Activated CD4-positive, alpha-beta T cell treated with anti-CD3 and anti-CD28 coated beads for 4 hours (primary cell): ENCODE data around the gene FAM72C.
"Not testable (repeated sequence)": the region's sequence is repeated elsewhere in the genome, so short reads cannot be mapped to it uniquely, and the experiment has no call there.

Experiments used
- DNase-seq, 2 donors: peaks; one replicate each; pipeline ENCODE4 v3.0.0-alpha.2; 2020

FAM72C gene

DNA sequence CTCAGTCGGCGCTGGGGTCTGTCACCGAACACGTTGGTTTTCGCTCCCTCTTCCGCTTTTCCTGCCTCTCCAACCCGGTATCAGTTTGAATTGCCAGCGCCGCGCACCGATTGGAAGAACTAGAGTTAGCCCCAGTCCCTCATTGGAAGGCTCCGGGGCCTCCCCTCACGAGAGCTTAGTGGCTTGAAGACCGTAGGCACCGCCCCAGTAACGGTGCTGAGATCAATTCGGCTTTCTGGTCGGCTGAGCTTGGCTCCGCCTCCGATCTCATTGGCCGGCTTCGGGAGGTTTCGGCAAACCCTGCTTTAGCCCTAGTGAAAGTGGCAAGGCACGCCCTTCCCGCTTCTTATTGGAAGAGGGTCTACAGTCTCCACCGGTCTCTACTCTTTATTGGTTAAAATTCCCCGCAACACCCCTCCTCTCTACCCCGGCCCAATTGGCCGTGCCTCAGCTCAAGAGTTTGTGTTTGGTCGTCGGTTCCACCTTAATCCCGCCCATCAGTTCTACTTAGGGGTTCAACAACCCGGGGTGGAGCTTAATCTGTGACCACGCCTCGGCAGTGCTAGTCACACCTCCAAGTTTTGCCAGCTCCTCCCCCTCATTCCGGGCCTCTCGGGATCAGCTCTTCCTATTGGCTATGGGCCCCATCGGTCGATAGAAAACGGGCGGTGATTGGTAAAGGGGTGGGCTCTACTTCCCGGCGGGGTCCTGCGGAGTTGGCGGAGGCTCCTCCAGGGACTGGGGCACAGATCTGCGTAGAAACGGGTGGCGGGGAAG is at the start of gene FAM72C:
Gene FAM72C (minus strand): TSS at position 63 of the 777 bp plus-strand sequence. CDS start 845 bp downstream, outside the sequence.
- not testable (repeated sequence) for DNase-seq

DNA sequence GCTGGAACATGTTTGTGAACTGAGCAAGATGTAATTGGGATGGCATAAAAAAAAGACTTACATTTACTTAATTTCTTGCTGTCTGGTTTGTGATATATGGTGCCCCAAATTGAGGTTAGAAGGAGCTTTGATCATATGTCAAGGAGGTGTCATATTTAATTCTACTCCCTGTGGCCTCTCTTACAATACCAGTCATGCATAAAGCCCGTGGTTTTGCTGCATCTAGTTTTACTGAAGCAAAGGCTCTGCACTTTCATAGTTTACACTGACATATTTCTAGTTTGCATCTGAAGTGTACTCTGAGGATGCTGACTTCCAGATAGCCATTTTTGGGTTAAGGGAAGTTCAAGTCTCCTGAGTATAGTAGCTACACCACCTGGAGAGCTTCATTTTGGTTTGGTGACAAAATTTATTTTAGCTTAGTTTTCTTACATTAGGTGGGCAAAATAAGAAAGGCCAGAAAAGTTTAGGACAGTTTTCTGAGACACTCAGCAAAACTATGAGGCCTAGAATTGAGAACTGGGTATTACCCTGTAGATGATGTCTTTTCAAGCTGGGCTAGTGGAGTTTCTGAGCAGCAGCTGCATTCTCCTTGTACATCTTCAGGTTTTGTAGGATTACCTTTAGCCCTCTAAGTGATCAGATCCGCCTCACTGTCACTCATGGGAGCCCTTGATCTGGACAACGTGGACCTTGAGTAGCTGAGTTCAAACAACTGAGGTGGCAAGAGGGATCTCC is 48.4 kb upstream of the FAM72C start:
- DNase-seq, result not testable (repeated sequence)

DNA sequence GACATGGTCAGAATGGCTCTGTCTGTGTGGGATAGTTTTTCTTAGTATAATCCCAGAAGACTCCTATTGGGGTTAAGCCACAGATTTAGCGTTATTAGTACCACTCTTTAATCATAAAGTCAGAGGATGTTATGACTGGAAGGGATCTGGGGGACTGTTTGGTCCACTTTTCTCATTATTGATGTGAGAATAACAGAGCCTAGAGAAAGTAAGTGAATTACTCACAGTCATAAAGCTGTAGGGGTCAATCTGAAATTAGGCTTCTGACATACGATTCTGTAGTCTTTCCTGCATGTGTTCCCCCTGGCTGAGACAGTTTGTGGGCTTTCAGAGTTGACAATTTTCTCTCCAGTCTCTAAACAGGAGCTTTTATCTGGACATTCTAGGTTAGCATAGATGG is 47.3 kb upstream of the FAM72C start:
- DNase-seq, result not testable (repeated sequence)

DNA sequence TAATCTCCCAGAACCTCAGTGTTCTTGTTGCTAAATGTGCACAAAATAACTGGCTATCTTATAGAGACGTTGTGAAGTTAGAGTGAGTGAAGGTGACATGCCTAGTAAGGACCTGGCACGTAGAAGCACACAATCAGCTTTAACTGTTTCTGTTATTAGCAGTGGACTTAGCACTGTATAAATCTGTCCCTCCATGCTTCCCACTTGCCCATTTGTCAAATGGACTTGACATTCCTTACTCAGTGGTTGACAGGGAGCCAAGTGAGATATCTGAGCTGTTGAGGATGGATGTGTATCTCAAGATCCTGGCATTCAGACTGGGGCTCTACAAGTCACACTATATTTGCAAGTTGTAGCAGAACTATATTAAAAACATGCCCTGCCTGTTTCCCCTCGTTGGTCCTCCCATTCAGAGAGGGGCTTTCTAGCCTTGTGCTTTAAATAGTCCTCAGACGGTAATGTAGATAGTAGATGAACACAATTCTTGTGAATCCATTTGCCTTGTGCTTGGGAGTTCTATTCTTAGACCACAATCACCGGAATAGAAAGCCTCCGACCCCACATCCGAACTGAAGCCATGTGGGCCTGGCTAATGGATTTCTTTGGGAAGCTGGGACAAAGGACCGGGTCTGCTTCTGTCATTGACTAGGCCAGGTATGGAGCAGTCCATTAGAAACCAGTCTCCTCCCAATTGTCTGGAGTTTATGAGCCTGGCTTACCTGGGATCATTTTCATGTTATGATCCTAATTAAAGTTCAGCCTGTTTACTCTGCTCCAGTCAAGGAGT is 43.6 kb upstream of the FAM72C start:
- not testable (repeated sequence) for DNase-seq

DNA sequence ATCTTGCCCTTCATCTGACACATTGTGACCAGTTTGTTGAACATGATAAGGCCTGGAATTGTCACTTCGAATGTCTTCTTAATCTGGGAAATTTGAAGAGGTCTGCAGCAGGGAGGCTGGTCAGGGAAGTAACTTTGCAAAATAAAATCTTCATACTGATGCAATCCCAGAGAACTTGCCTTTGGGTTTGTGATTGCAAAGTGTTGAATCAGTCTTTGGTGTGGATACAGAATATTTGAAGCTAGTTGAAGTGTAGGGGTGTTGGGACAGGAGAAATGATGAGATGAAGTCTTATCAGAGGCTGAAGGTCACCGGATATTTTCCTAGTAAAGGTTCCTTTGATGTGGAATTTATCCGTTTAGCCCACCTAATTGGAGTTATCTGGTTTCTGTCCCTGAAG is 42.7 kb upstream of the FAM72C start:
- not testable (repeated sequence) for DNase-seq

DNA sequence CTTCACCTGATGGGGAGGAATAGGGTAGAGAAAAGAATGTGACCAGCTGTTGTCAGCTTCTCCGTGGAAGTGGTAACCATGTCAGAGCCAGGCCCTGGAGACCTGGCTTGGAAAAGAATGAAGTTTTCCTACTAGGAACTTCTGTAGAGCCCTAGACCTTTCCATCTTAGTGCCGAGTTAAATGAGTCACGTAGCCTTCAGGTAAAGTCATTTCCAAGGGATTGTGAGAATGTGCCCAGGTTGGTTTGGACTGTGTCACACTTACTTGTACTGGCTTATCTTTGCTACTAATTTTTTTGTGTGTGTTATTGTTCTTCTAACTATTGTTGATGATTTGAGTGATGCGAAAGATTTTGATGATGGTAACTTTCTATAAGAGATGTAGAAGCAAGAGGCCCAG is 42.3 kb upstream of the FAM72C start:
- not testable (repeated sequence) for DNase-seq

DNA sequence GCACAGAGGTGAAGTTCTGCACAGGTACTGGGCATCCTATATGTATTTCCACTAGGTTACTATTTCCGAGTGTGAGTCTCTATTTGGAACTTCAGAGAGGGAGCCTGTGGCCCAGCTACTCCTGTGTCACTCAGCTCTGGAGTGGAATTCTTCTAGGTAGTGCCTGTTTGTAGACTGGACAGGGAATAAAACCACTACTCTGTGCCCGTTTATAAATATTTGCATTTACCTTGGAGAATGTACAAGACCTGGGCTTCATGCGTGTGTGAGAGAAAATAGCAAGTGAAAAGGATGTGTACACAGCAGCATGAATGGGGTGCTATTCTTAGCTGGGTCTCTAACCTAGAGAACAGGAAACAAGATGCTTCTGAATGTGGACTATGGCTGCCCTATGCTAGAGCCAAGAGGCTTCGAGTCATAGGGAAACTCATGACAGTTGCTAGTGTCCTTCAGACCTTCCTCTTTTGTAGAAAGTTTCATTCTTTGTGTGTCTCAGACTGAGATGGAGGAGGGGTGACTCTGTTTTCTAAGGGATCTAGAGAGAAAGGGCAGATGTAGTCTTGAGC is 40.5 kb upstream of the FAM72C start:
- not testable (repeated sequence) for DNase-seq

DNA sequence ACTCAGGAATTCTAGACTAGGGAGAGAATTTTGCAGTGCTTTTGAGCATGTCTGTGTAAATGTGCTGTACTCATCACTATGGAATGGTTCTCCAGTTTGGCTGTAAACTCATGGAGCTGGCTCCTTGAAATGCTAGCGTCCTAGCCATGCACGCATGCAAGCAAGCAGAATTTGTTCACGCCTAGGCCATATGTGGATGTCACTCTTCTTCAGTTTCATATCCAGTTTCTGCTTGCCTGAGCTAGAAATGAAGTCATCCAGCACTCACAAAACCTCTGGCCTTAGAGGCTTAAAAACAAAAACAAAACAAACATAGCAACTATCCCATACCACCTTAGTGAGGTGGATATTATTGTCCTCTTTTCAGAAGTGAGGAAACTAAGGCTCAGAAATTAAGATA is 37.6 kb upstream of the FAM72C start:
- not testable (repeated sequence) for DNase-seq

DNA sequence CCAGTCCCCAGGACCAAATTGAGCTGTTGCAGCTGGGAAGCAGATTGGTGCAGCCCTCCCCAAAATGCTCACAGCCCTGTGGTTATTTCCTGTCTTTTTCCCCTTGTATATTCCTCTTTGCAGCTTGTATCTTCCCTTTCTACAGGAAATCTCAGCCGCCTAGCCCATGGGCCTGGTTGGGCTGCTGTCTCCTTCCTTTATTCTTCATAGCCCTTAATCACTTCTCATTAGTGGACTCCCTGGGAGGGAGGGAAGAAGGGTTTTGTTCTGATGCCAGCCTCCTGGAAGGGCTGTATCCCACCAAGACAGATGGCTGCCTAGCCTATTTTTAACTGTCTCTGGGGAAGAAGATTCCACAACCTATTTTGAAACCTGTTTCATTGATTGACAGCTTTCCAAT is 32.5 kb upstream of the FAM72C start:
- DNase-seq, result not testable (repeated sequence)

DNA sequence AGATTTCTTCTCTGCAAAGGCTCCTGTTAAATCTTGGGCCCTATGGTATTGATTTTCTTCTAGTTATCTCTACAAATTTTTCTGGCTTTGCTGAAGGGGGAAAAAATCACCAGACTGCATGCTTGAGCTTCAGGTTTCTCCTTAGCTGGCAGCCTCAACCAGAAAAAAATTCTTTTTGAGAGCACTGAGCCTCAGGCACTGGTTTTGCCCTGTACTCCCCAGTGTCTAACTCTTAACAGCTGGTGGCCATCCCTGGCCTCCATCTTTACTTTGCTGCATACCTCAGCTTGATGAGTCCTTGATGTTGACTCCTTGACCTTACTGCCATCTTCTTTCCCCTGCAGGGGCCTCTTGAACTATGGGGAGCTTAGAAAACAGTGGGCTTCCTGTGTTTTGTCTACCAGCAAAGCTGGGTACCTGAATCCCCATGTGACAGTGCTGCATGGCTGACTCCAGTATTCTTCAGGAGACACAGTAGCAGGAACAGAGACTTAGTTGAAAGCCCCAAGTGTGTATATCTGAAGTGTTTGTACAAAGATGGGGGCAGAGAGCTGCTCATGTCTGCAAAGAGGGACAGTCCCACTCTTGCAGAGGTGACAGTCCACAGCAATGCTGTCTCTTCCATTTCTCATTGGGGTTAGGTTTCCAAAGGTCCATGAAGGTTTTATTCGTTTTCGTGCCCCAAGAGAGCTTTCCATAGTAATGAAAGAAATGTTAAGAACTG is 31.7 kb upstream of the FAM72C start:
- DNase-seq, result not testable (repeated sequence)

DNA sequence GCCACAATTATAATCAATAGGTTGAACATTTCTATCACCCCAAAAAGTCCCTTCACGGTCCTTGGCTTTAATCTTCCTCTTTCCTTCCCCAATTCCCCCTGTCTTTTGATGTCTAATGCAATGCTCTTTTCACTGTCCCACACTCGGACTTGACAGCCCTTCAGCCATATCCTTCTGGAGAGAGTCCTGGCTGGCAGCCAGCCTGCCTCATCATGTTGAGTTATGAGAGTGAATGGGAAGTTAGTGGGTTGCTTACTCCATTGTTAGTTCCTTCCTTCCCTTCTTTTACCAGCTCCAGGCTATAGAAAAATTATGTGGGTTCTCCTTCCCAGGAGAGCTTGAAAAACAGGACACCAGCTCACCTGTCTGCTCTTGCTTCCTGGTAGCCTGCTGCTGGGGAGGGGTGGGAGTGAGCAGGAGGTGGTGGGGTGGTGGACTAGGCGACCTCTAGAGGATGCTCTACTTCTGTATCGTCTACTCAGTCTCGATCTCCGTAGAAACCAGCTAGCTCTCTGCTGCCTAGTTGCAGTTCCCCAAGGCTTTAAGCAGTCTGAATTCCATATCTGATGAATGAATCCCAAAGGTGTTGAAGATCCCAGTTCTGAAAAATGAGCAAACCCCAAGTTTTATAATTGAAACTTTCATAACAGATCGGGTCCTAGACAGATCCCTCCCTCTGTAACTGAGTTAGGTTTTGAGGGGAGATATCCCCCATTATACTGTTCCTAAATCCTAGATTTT is 30.5 kb upstream of the FAM72C start:
- DNase-seq, result not testable (repeated sequence)

DNA sequence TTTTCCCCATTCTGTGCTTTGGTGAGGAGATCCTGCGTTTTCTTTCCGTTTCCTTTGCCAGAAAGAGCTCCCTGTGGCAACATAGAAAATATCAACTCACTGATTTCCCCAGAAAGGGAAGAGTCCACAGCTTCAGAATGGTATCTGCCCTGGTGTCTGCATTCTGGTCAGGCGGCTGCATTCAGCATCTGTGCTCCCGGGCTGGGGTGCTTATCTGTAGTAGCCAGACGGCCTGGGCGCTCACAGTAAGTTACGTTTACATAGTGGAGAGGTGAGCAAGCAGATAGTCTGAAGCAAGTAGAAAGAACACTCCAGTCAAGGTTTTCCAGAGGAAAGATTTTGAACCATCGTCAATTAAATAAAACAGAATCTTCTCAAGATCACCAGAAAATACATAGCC is 29.3 kb upstream of the FAM72C start:
- not testable (repeated sequence) for DNase-seq

DNA sequence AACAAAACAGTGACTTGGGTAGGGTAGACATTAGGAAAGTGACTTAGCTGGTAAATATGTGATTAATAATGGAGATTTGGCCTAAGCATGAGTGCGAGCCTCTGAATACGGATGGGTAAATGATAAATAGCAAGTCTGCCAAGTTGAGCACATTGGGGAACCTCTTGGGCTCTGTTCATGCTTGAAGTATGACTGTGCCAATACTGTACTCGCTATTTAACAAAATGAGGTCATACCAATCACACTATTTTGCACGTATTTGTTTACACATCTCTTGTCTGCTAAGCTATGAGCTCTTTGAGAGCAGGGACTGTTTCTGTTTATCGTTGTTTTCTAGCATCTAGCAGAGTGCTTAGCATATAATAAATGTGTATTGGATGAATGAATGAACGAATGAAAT is 24.2 kb upstream of the FAM72C start:
- not testable (repeated sequence) for DNase-seq

DNA sequence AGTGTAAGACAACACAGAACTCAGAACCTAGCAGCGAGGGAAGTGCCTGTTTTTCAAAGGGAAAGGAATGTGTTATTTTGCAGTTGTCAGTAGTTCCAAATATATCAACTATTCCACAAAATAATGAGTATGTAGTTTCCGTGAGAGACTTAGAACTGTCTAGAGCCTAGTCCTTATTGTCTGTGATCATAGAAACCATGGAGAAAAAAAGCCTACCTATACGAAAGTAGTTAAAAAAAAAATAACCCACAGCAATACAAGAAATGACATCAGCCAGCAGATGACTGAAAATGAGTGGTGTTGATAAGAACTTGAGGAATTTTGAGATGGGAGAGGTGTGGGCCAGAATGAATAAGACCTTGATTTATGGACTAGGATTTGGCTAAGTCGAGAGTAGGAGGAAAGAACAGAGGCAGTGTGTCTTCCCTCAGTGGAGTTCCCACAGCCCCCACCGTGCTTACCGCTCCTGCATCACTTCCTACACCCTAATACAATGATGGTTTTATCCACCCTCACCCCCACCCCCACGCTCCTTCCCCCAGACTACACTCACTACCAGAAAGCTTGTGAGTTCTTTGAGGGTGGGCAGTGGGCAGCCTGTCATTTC is 21.6 kb upstream of the FAM72C start:
- DNase-seq, result not testable (repeated sequence)

DNA sequence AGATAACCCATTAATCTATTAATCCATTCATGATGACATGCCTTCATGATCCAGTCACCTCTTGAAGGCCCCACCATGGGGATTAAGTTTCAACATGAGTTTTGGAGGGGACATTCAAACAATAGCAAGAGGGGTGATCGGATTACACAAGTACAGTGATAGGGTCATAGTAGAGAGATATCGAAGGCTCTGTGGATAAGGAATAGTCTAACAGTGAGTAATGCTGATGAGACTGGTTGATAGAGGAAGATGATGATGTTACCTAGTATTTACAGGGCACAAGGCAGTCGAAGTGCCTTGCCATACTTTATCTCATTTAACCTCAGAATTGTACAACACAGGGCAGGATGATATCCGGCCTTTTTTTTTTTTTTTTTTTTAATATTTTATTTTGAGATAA is 18.9 kb upstream of the FAM72C start:
- not testable (repeated sequence) for DNase-seq

DNA sequence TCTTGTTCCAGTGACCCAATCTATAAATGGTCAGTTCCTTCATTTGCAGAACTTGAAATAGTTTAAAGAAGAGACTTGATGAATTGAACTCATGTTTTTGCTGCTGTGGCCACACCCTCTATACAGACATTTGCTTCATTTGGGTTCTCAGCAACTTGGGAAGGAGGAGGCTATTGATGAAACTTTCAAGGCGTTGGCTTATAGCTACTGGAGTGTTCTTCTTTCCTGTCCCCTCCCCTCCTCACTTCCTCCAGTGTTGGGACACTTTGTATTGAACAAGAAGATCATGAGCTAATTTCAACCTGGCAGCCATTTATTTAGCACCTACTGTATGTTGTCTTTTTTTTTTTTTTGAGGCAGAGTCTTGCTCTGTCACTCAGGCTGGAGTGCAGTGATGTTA is 17.9 kb upstream of the FAM72C start:
- not testable (repeated sequence) for DNase-seq

DNA sequence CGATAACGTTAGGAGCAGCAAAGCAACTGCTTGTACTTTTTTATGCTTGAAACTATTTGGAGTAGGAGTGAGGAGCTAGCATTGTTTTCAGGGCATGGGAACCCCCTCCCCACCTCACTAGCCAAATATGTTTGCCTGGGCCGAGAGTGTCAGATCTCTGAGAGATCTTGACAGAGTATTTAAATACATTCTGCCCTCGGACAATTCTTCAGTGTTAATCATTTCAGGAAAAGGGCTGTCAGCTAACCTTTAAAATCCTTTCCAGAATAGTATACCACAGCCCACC is 17.6 kb upstream of the FAM72C start:
- DNase-seq, result not testable (repeated sequence)

DNA sequence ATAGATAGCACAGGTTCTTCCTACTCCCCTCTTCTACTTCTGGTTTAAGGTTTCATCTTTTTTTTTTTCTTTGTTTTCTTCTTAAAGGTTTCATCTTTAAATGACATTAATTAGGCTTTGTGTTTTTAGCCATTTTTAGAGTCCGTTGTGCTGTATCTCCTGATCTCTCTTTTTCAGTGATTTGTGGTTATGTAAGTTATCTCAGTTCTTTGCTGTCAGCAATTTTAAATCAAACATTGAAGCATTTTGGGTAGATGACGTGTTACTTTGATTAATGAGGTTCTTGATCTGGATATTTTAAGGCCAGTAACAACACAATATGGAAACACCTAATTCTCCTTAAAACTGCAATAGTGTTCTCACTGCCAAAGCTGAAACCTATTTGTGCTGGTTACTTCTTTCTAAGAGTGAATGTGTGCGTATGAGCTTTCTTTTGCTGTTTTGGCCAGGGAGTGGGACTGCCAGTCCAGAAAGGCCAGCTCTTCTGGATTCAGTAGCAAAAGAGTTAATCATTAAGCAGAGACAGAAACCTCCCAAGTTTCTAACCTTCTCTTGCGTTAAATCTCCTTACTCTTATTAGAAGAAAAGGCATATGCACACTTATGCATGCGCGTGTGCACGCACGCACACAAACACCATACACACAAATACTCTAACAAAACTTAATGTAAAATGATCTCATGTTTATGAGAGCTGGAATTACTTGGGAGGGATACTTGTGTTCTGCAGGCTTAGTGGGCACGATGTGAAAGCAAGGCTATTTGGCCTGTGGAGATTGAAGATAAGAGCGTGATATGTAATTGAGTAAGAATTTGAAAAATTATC is 17.0 kb upstream of the FAM72C start:
- DNase-seq, result not testable (repeated sequence)

DNA sequence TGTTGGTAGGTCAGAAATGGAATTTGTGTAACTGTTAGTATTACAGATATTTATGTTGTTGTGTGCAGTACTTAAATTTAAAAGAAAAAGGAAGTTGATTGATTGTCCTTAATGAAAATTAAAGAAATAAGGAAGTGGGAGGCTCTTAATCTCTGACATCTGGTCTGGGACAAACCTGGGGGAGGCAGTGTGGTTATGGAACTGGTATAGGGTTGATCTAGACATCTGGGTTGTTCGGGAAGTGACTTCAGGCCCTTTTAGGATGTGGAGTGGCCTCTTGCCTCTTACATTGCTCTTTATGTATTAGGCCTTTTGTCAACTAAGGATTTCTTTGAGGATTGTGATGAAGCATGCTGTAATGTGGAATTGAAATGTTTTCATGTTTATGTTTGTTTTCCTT is 16.1 kb upstream of the FAM72C start:
- not testable (repeated sequence) for DNase-seq
